ENCODE results near the gene GBX2.

GRCh38 chr2:236210536-236210935, 42.4 kb upstream of the GBX2 start:
- TF ChIP-seq, protein P1, sequence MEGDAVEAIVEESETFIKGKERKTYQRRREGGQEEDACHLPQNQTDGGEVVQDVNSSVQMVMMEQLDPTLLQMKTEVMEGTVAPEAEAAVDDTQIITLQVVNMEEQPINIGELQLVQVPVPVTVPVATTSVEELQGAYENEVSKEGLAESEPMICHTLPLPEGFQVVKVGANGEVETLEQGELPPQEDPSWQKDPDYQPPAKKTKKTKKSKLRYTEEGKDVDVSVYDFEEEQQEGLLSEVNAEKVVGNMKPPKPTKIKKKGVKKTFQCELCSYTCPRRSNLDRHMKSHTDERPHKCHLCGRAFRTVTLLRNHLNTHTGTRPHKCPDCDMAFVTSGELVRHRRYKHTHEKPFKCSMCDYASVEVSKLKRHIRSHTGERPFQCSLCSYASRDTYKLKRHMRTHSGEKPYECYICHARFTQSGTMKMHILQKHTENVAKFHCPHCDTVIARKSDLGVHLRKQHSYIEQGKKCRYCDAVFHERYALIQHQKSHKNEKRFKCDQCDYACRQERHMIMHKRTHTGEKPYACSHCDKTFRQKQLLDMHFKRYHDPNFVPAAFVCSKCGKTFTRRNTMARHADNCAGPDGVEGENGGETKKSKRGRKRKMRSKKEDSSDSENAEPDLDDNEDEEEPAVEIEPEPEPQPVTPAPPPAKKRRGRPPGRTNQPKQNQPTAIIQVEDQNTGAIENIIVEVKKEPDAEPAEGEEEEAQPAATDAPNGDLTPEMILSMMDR (IDR thresholded peaks at IDR 0.05 in 4 of 5, conservative IDR thresholded peaks at IDR 0.05 in 1 of 5), result no peak
- TF ChIP-seq POLR2A (IDR thresholded peaks at IDR 0.05), result no peak

All from gastrocnemius medialis (tissue), 4 donors.